UCSD-AML1 (cell line): Measurements from ENCODE around the gene TNKS2.
"Not testable (repeated sequence)": the region's sequence is repeated elsewhere in the genome, so short reads cannot be mapped to it uniquely, and the experiment has no call there.

Source experiments
- DNase-seq: peaks from one replicate; lab custom pipeline; 2025; ENCODE audit not compliant: unreplicated experiment; lab: John Stamatoyannopoulos, UW

The TNKS2 gene

GRCh38 chr10:91865562-91866081 is 67.4 kb downstream of the TNKS2 start:
- DNase-seq, result no peak

- DNase-seq, result no peak
Measured at GRCh38 chr10:91875156-91875555, 76.9 kb downstream of the TNKS2 start.

GRCh38 chr10:91875779-91876178 is 77.6 kb downstream of the TNKS2 start:
- DNase-seq, result no peak

DNA sequence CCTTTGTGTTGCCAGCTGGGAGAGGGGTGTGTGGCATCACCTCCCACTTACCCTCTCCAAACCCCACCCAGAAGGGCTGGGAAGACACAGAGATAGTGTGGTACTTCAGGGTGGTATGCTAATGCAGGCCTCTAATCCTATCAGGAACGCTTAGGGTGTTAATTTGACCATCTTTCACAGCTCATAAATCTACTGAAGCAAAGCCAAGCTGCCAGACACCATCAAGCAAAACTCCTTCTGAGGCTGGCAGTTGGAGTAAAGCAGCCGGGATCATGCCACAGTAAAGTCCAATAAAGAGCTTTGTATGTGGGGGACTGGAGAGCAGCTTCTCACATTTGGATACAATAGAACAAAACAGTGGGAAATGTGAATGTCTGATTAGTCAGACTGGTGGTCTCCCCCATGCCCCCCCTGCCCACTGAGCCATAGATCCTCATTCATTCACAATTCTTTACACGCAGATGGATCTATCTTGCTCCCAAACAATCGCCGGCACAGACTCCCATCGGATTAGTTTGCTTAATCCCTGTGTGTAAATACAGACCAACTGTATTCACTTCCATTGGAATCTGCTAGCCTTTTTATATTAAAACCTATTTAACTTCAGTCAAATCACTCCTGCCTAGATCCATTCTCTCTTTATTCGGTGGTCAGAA is 81.4 kb downstream of the TNKS2 start:
- no peak for DNase-seq

GRCh38 chr10:91880310-91880709 is 82.1 kb downstream of the TNKS2 start:
- no peak for DNase-seq

GRCh38 chr10:91883549-91884444 is 85.6 kb downstream of the TNKS2 start:
- no peak for DNase-seq

- no peak for DNase-seq
Measured at GRCh38 chr10:91884536-91884935, 86.3 kb downstream of the TNKS2 start.

- DNase-seq, result no peak
Measured at GRCh38 chr10:91885362-91886079, 87.3 kb downstream of the TNKS2 start.

DNA sequence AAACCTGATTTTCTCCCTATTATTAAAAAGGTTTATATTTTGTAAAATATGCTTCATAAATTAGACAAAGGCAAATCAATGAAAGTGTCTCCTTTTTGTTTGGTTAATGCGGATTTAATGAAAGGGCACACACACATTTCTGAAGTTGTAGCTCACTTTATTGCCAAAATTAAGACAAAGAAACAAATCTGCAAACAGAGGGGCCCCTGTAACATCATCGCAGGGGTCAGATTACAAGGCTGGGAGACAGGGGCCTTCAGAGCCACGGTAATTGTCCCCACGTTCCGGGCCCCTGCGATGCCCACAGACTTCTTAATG is 88.7 kb downstream of the TNKS2 start:
- no peak for DNase-seq

DNA sequence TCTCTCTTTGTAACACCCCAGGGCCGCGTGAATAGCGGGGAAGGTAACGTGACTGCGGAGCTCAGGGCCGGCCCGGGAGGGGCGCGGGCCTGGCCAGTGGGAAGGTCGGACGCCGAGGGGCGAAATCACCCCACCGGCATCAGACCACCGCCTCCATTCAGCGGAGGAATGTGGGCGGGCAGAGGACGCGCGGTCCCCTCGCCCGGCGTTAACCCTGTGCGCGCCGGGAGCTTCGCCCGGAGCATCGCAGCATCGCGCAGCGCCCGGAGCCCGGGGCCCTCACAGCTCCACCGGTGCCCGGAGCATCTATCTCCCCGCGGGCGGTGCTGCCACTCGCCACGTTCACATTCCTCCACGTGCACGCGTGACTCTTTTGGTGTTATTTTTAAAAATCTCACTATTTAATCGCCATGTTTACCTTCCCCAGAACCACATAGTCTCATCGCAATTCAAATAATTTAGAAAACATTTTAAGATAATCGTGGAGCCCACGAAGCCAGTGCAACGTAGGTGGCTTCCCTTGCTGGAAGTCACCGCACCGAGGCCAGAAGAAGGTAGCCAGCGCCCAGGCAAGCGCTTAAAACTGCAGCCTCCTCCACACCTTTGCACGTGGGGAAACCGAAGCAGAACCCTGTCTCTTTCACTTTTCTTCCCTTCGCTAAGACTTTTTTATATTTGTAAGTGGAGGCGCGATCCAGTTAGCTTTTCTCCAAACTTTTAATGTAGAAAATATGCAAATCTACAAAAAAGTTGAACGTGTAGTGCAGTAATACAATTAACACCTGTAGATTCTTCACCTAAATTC is 89.2 kb downstream of the TNKS2 start:
- no peak for DNase-seq

GRCh38 chr10:91891125-91892001 is 93.1 kb downstream of the TNKS2 start:
- DNase-seq, result no peak

GRCh38 chr10:91893051-91893450 is 94.8 kb downstream of the TNKS2 start:
- DNase-seq, result no peak

DNA sequence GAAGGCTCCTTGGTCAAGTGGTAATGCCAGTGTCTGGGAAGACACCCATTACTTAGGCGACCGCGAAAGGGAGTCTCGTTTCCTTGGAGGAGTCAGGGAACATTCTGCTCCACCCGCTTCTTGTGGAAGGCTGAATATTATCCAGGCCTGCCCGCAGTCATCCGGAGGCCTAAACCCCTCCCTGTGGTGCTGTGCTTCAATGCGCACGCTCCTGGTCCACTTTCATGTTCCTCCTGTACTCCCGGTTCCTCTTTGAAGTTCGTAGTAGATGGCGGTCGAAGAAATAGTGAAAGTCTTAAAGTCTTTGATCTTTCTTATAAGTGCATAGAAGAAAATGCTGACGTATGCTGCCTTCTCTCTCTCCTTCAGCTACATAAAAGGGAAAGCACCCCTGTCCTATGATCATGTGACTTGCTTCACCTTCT is 96.0 kb downstream of the TNKS2 start:
- not testable (repeated sequence) for DNase-seq

DNA sequence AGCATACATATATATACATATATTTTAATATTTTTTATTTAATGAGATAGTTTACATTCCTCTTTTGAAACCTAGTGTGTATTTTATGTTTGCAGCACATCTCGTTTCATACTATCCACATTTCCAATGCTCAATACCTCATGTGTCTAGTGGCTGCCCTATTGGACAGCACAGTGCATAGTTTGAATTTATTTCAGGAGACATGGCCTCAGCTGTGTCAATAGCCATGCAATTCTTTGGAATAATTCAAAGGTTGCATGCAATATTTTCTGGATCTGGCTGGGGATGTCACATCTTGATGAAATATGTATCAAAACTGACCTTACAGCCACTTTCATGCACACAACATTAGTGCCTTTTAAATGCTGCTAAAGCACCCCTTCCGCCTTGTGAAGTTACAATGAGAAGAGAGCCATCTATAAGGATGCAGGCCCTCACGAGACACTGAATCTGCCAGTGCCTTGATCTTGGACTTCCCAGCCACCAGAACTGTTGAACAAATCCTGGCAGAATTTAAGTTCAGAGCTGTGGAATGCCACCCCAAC is 98.1 kb downstream of the TNKS2 start:
- DNase-seq, result no peak

- DNase-seq, result no peak
Measured at GRCh38 chr10:91897421-91897820, 99.2 kb downstream of the TNKS2 start.

DNA sequence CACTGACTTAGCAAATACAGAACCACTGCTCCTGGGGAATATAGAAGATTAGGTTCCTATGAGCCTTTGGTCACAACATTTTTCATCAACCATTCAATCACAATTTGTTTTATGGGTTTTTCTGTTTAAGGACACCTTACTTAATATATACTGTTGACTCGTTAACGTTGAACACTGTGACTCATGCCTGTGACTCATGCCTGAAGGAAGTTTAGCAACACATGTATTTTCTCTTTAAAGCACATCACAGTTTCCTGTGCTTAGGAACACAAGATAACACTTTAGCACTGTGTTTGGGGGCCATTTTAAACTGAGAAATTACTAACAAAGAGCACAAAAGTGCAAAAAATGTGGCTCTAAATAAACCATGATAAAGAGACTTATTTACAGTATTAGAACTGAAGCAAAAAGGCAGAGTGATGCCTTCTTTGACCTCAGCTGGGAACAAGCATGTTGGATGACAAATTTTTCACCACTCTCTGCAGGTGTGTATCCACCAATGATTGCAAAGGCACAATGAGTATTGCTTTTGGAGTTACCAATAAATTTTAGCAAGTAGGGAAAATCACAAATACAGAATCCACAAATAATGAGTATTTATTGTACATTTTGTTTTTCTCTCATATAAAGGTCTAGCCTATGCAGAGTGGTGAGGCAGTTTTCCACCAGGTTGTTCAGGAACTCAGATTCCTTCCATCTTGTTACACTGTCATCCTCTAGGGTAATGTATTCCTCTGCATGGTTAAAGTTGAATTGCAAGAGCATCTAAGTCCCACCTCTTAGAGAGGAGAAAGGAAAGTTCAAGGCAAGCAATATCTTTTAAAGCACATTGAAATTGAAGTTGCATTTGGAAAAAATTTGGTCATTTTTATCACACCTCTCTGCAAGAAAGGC is 103.8 kb downstream of the TNKS2 start:
- no peak for DNase-seq

- no peak for DNase-seq
Measured at GRCh38 chr10:91907033-91907594, 108.9 kb downstream of the TNKS2 start.

DNA sequence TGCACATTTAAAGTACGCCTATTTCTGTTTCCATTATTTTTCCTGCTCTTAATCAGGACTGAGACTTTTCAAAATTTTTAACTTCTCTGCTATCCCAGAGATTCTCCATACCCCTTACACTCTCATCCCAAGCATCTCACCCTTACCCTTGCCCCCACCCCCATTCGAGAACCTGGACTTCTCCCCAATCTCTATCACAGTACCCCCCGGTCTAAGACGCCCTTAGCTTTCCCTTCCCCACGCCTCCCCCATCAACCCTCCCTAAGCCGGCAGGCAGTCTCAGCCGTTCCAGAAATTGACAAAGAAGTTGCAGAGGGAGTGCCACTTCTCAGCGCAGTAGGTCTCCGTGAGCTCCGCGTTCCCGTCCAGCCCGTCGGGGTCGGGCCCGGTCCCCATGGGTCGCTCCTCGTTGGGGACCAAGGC is 109.7 kb downstream of the TNKS2 start:
- DNase-seq, result no peak
